ENCODE data around the gene ZBTB22.
"Not testable (repeated sequence)": the region's sequence is repeated elsewhere in the genome, so short reads cannot be mapped to it uniquely, and the experiment has no call there.

ZBTB22 gene

GRCh38 chr6:33277663-33278391 lies 39.7 kb downstream of the ZBTB22 start:
- DNase-seq = no peak

- peak; percentile 49 for DNase-seq
Observed at GRCh38 chr6:33276864-33277662, 40.5 kb downstream of the ZBTB22 start, which contains the start of gene B3GALT4. TSS of gene B3GALT4 (plus strand) at chr6:33277123. CDS start at chr6:33277420, 297 bp downstream.

GRCh38 chr6:33276581-33276863 lies 41.0 kb downstream of the ZBTB22 start:
- no peak for DNase-seq

GRCh38 chr6:33275795-33276580 lies 41.6 kb downstream of the ZBTB22 start:
- DNase-seq = not testable (repeated sequence)

GRCh38 chr6:33273924-33274902 lies 43.3 kb downstream of the ZBTB22 start:
- DNase-seq = no peak

- DNase-seq = no peak
Observed at GRCh38 chr6:33273129-33273923, 44.2 kb downstream of the ZBTB22 start.

GRCh38 chr6:33272275-33273128 lies 45.0 kb downstream of the ZBTB22 start:
- DNase-seq = no peak

- peak; percentile 86 for DNase-seq
Observed at GRCh38 chr6:33271468-33272274, 45.9 kb downstream of the ZBTB22 start, which contains the start of the genes RPS18 and VPS52. TSS of gene RPS18 (plus strand) at chr6:33272075. CDS start at chr6:33272120, 45 bp downstream. TSS of gene VPS52 (minus strand) at chr6:33271876. CDS start at chr6:33271675, 201 bp downstream.

- DNase-seq = no peak
Observed at GRCh38 chr6:33271117-33271467, 46.5 kb downstream of the ZBTB22 start.
